Gastroesophageal sphincter (tissue), 4 donors: ENCODE results near the gene KIF16B. TPM values are rescaled to one million over a fixed set of nuclear protein-coding genes. Genes with fewer than 3 reads are reported as not detected.

ENCODE experiments used
- ATAC-seq: fragments of 150-250 bp; one replicate; pipeline ENCODE4 v1.9.1; 2016; ENCODE audit warnings: mild to moderate bottlenecking, moderate library complexity
- H3K27ac ChIP-seq, 4 donors: fragments of 200-600 bp; sonication (generic) in 3 of 4; 1 replicate in 3 of 4; 2 replicates in 1 of 4; pipeline ENCODE4 v1.5.1; 2016 to 2019
- H3K27me3 ChIP-seq: fragments of 200-600 bp; sonication (generic); one replicate; pipeline ENCODE4 v1.5.1; 2019
- H3K36me3 ChIP-seq, 2 donors: fragments of 200-600 bp; sonication (generic); one replicate each; pipeline ENCODE4 v1.5.1; 2019; ENCODE audit warnings: control low read depth in 1 of 2
- H3K4me1 ChIP-seq, 3 donors: fragments of 200-600 bp; sonication (generic); 1 replicate in 2 of 3; 2 replicates in 1 of 3; pipeline ENCODE4 v1.5.1; 2016 to 2019; ENCODE audit warnings: control low read depth in 2 of 3
- H3K4me3 ChIP-seq, 2 donors: fragments of 200-600 bp; sonication (generic); one replicate each; pipeline ENCODE4 v1.5.1; 2019; ENCODE audit warnings: mild to moderate bottlenecking in 1 of 2, moderate library complexity in 1 of 2
- H3K9me3 ChIP-seq, 3 donors: fragments of 200-600 bp; sonication (generic); one replicate each; pipeline ENCODE4 v1.5.1; 2017 to 2019; ENCODE audit warnings: control low read depth in 2 of 3
- EP300 ChIP-seq: sonication (generic); formaldehyde crosslinking; IDR thresholded peaks from one replicate; pipeline ENCODE4 v1.6.1; 2017; ENCODE audit warnings: antibody characterized with exemption, mild to moderate bottlenecking
- POLR2A ChIP-seq, 2 donors: fragments of 450-650 bp; IDR thresholded peaks; one replicate each; pipeline ENCODE4 v1.6.1; 2017; ENCODE audit warnings: antibody characterized with exemption in 2 of 2, mild to moderate bottlenecking in 2 of 2, moderate library complexity in 1 of 2
- POLR2AphosphoS5 ChIP-seq: sonication (generic); formaldehyde crosslinking; IDR thresholded peaks from one replicate; pipeline ENCODE4 v1.6.1; 2017; ENCODE audit warnings: antibody characterized with exemption
- WGBS, 2 donors: methylation state at CpG; one replicate each; pipeline ENCODE4 v1.1.5; 2018; ENCODE audit warnings: low coverage in 1 of 2; 5-methylcytosine and 5-hydroxymethylcytosine counted together
- total RNA-seq, 4 donors: library from RNA; depleted of rRNA; stranded (reverse); fragments of >200 nt; gene quantifications; one replicate each; pipeline ENCODE4 v1.1.0, GENCODE V29; 2016
- TF ChIP-seq, protein P1 (sequence below), 4 experiments: fragments of 200-600 bp in 2 of 4; fragments of 450-650 bp in 2 of 4; sonication (generic) in 1 of 4; IDR thresholded peaks; one replicate each; pipeline ENCODE4 v1.5.1; 2017 to 2019; ENCODE audit warnings: antibody characterized with exemption in 4 of 4, mild to moderate bottlenecking in 2 of 4, moderate library complexity in 2 of 4

Gene KIF16B
- total RNA-seq, 4 donors from 2014 or later = 15.9 to 26.6 (median 22.2) TPM

GRCh38 chr20:16472045-16472872 lies 101.0 kb downstream of the KIF16B start:
- no peak for TF ChIP-seq POLR2A (IDR thresholded peaks at IDR 0.05)
- TF ChIP-seq POLR2AphosphoS5 = no peak
- no peak for TF ChIP-seq EP300
- TF ChIP-seq, protein P1, sequence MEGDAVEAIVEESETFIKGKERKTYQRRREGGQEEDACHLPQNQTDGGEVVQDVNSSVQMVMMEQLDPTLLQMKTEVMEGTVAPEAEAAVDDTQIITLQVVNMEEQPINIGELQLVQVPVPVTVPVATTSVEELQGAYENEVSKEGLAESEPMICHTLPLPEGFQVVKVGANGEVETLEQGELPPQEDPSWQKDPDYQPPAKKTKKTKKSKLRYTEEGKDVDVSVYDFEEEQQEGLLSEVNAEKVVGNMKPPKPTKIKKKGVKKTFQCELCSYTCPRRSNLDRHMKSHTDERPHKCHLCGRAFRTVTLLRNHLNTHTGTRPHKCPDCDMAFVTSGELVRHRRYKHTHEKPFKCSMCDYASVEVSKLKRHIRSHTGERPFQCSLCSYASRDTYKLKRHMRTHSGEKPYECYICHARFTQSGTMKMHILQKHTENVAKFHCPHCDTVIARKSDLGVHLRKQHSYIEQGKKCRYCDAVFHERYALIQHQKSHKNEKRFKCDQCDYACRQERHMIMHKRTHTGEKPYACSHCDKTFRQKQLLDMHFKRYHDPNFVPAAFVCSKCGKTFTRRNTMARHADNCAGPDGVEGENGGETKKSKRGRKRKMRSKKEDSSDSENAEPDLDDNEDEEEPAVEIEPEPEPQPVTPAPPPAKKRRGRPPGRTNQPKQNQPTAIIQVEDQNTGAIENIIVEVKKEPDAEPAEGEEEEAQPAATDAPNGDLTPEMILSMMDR (IDR thresholded peaks at IDR 0.05) = no peak
- Histone ChIP-seq H3K27me3 (no peaks in the 10 kb centered on the region), H3K4me3 (no peak overlapping the region), H3K9me3 (no peaks in the 10 kb centered on the region), H3K27ac (no peak overlapping the region), H3K36me3 (peaks cover 0 to 4% of the 10 kb centered on the region in 2 donors), H3K4me1 (peaks cover 0 to 21% (median 3%) of the 10 kb centered on the region in 3 donors)
- WGBS, 2 donors = 79 to 94% methylated on average over 9 to 11 of the region's 12 CpGs
- no peak for ATAC-seq

DNA sequence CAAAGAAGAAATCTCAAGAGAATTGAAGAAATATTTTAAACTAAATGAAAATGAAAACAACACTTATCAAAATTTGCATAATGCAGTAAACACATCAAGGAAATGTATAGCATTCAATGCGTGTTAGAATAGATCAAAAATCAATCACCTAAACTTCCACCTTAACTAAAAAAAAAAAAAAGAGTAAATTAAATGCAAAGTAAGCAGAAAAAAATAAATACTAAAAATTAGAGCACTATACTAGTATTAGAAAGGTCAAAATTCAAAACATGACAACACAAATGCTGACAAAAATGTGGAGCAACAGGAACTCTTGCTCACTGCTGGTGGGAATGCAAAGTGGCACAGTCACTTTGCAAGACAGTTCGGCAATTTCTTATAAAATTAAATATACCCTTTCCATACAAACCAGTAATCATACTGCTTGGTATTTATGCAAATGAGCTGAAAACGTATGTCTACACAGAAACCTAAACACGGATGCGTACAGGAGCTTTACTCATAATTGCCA lies 103.8 kb downstream of the KIF16B start:
- Histone ChIP-seq H3K36me3 (no peaks in the 10 kb centered on the region), H3K27me3 (no peaks in the 10 kb centered on the region), H3K9me3 (no peaks in the 10 kb centered on the region), H3K4me1 (peaks cover 0 to 6% (median 0%) of the 10 kb centered on the region in 3 donors), H3K4me3 (no peak overlapping the region), H3K27ac (no peak overlapping the region)
- 92 to 97% methylated on average over 5 of the region's 5 CpGs for WGBS, 2 donors
- no peak for TF ChIP-seq EP300
- TF ChIP-seq POLR2AphosphoS5 = no peak
- no peak for TF ChIP-seq POLR2A (IDR thresholded peaks at IDR 0.05)
- no peak for ATAC-seq

DNA sequence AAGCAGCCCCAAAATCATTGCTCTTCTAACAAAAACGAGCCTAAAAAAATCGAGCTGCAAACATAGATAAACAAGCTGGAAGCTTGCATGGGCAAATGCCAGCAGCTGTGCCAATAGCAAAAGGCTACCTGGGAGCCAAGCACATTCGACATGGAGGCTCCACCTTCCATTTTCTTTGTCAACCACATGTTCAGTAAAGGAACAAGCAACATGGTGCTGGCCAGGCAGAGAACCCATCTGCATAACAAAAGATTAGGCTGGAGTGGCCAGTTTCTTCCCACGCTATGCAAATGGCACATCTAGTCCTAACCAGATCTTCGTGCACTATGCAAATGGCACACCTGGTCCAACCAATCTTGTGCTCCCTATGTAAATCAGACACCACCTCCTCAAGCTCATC lies 110.5 kb downstream of the KIF16B start:
- Histone ChIP-seq H3K4me1 (peaks cover 0 to 19% (median 5%) of the 10 kb centered on the region in 3 donors), H3K27ac (no peak overlapping the region), H3K36me3 (no peaks in the 10 kb centered on the region), H3K9me3 (no peaks in the 10 kb centered on the region), H3K4me3 (no peak overlapping the region), H3K27me3 (no peaks in the 10 kb centered on the region)
- ATAC-seq = no peak
- WGBS, 2 donors = 80 to 81% methylated on average over 4 to 5 of the region's 5 CpGs
- TF ChIP-seq POLR2A (IDR thresholded peaks at IDR 0.05) (no peak), POLR2AphosphoS5 (no peak), EP300 (no peak)
- TF ChIP-seq, protein P1 (IDR thresholded peaks at IDR 0.05) = no peak

DNA sequence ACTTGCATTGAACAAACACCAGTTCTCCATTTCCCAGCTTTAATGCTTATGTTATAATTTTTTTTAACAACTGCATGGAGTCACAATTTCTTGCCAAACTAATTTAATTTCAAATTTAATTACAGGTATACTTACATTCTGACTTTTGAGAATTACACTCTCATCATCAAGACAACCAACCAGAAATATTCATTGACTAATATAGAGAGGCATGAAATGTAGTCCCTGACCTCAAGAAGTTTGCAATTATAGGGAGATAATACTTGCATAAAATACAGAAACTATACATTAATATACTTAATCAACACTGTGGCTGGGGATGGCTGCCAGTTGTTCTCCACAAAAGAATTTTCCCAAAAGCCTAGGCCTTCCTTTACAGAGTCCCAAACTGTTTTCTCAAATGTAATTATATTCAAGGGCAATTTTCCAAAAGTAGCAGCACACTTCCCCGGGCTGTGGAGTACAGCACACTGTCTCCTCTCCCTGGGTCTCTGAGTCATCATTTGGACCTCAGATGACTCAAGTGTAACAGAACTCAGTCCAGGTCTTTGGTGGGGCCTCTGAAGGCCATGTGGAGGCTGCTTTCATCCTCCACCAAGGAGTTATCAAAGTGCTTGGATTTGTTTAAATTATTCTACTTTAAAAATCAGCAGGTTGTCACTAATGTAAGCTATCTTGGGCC lies 114.1 kb downstream of the KIF16B start:
- TF ChIP-seq, protein P1 (IDR thresholded peaks at IDR 0.05) = no peak
- no peak for TF ChIP-seq EP300
- no peak for TF ChIP-seq POLR2A (IDR thresholded peaks at IDR 0.05)
- H3K9me3 ChIP-seq = no peaks in the 10 kb centered on the region
- WGBS, 2 donors = 0% methylated on average over 1 of the region's 1 CpG
- H3K27ac ChIP-seq = peak overlapping the region in 2 of 4 donors; percentile 4 to 24
- no peaks in the 10 kb centered on the region for H3K27me3 ChIP-seq
- ATAC-seq = peak; percentile 87
- no peaks in the 10 kb centered on the region for H3K36me3 ChIP-seq
- no peak overlapping the region for H3K4me3 ChIP-seq
- peaks cover 0 to 19% (median 5%) of the 10 kb centered on the region in 3 donors for H3K4me1 ChIP-seq

DNA sequence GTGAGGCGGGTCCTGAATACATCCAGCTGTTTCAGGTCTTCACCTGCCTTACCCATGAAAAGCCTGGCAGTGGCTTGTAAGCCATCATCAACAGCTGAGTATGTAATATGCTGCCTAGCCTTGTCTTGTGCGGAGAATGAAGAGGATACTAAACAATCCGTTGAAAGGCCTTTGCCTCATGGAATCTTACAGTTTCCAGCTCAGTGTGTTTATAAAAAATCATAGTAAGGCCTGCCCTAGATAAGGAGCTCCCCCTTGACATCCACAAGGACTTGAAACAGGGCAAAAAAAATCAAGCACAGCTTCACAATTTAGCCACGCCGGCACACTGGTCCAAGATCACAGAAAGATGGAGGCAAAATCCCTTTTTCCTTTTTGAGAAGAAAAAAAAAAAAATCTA lies 115.7 kb downstream of the KIF16B start:
- WGBS, 2 donors = 75 to 87% methylated on average over 3 to 5 of the region's 5 CpGs
- H3K36me3 ChIP-seq = no peaks in the 10 kb centered on the region
- peaks cover 0 to 19% (median 5%) of the 10 kb centered on the region in 3 donors for H3K4me1 ChIP-seq
- H3K27ac ChIP-seq = no peak overlapping the region
- ATAC-seq = no peak
- H3K27me3 ChIP-seq = no peaks in the 10 kb centered on the region
- H3K9me3 ChIP-seq = no peaks in the 10 kb centered on the region
- H3K4me3 ChIP-seq = no peak overlapping the region
- TF ChIP-seq EP300 = no peak
- no peak for TF ChIP-seq POLR2AphosphoS5
- TF ChIP-seq, protein P1 (IDR thresholded peaks at IDR 0.05) = no peak
- TF ChIP-seq POLR2A (IDR thresholded peaks at IDR 0.05) = no peak
